HUES48 (cell line): ENCODE data around the gene PIP5KL1.
"Not testable (repeated sequence)": the region's sequence is repeated elsewhere in the genome, so short reads cannot be mapped to it uniquely, and the experiment has no call there.

Source experiments
- H3K27ac ChIP-seq: one replicate; pipeline ENCODE4 v1.7.0; 2013; ENCODE audit warnings: low read depth, low read length, inconsistent platforms
- H3K27me3 ChIP-seq: 2 replicates; pipeline ENCODE4 v1.6.1; 2013; ENCODE audit warnings: mild to moderate bottlenecking, low read length; ENCODE audit not compliant: control insufficient read depth, insufficient read depth
- H3K36me3 ChIP-seq: 2 replicates; pipeline ENCODE4 v1.6.1; 2013; ENCODE audit warnings: low read length; ENCODE audit not compliant: control insufficient read depth, insufficient read depth
- H3K4me1 ChIP-seq: 2 replicates; pipeline ENCODE4 v1.6.1; 2013; ENCODE audit warnings: mild to moderate bottlenecking, low read length; ENCODE audit not compliant: control insufficient read depth, insufficient read depth
- H3K4me3 ChIP-seq: 2 replicates; pipeline ENCODE4 v1.5.1; 2013; ENCODE audit warnings: mild to moderate bottlenecking, low read depth, low read length
- H3K9ac ChIP-seq: 2 replicates; pipeline ENCODE4 v1.6.1; 2013; ENCODE audit warnings: mild to moderate bottlenecking, low read depth, low read length, moderate library complexity
- H3K9me3 ChIP-seq: 2 replicates; pipeline ENCODE4 v1.6.1; 2013; ENCODE audit warnings: low read length; ENCODE audit not compliant: control insufficient read depth, insufficient read depth

PIP5KL1 gene

GRCh38 chr9:127893392-127893791, 37.2 kb downstream of the PIP5KL1 start:
- no peaks in the 10 kb centered on the region for H3K27me3 ChIP-seq
- no peaks in the 10 kb centered on the region for H3K9me3 ChIP-seq
- no peak overlapping the region for H3K27ac ChIP-seq
- H3K36me3 ChIP-seq = peaks cover 62% of the 10 kb centered on the region
- H3K4me1 ChIP-seq = peaks cover 12% of the 10 kb centered on the region; the same call in 1 of the 2 replicates
- H3K9ac ChIP-seq = no peak overlapping the region
- no peak overlapping the region for H3K4me3 ChIP-seq

GRCh38 chr9:127892831-127893230, 37.7 kb downstream of the PIP5KL1 start:
- H3K36me3 ChIP-seq = peaks cover 63% of the 10 kb centered on the region
- no peaks in the 10 kb centered on the region for H3K9me3 ChIP-seq
- H3K4me3 ChIP-seq = no peak overlapping the region
- H3K27ac ChIP-seq = no peak overlapping the region
- H3K9ac ChIP-seq = no peak overlapping the region
- no peaks in the 10 kb centered on the region for H3K27me3 ChIP-seq
- peaks cover 11% of the 10 kb centered on the region; the same call in 1 of the 2 replicates for H3K4me1 ChIP-seq

GRCh38 chr9:127890053-127890452, 40.5 kb downstream of the PIP5KL1 start:
- Histone ChIP-seq H3K9me3 (no peaks in the 10 kb centered on the region), H3K4me3 (no peak overlapping the region), H3K27ac (no peak overlapping the region), H3K27me3 (no peaks in the 10 kb centered on the region), H3K36me3 (peaks cover 58% of the 10 kb centered on the region), H3K9ac (no peak overlapping the region), H3K4me1 (no peaks in the 10 kb centered on the region)

DNA sequence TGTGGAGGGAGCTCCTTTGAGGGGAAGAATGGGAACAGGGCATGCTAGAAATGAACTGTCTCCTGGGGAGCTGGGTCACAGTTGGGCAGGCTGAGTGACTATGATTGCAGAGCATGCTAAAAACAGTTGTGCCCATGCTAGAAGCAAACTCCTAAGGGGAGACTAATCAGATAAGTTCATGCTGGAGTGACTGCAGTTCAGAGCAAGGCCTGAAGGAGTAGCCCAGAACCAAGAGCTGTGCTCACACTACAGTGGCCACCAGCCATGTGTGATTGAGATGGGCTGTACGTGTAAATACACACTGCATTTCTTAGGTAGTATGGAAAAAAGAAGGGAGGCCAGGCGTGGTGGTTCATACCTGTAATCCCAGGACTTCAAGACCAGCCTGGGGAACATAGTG, 42.8 kb downstream of the PIP5KL1 start:
- no peaks in the 10 kb centered on the region for H3K27me3 ChIP-seq
- H3K4me3 ChIP-seq = no peak overlapping the region
- H3K4me1 ChIP-seq = no peaks in the 10 kb centered on the region
- H3K36me3 ChIP-seq = peaks cover 39% of the 10 kb centered on the region
- H3K9me3 ChIP-seq = no peaks in the 10 kb centered on the region
- no peak overlapping the region for H3K9ac ChIP-seq
- no peak overlapping the region for H3K27ac ChIP-seq

DNA sequence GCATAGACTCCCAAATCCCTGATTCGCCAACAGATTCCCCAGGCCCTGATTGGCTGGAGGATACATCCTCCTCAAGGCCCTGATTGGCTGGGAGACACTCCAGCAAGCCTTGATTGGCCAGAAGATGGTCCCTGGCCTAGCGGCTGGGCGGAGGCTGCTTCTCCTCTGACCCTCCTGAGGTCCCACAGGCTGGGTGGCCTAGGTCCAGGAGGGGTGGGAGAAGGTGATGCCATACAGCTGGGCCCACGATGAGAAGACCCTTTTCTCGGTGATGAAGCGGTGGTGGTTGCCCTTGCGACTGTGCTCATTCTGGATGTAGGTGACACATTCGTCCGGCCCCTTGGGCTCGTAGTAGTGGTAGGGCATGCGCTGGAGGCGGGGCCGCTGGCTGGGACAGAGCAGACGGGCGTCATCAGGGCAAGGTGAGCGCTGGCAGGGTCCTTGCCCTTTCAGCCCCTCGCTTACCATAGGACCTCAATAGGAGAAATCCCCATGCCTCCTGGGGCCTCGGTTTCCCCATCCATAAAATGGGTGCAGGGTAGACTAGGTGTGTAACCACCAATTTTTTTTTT, 44.1 kb downstream of the PIP5KL1 start:
- Histone ChIP-seq H3K4me1 (no peaks in the 10 kb centered on the region; the same call in 1 of the 2 replicates), H3K27me3 (no peaks in the 10 kb centered on the region), H3K27ac (no peak overlapping the region), H3K9me3 (no peaks in the 10 kb centered on the region), H3K36me3 (peaks cover 31% of the 10 kb centered on the region), H3K4me3 (no peak overlapping the region), H3K9ac (no peak overlapping the region)

GRCh38 chr9:127885508-127886281, 44.9 kb downstream of the PIP5KL1 start:
- no peaks in the 10 kb centered on the region for H3K9me3 ChIP-seq
- no peaks in the 10 kb centered on the region; the same call in 1 of the 2 replicates for H3K4me1 ChIP-seq
- H3K9ac ChIP-seq = no peak overlapping the region
- no peaks in the 10 kb centered on the region for H3K27me3 ChIP-seq
- peaks cover 27% of the 10 kb centered on the region for H3K36me3 ChIP-seq
- no peak overlapping the region for H3K4me3 ChIP-seq
- H3K27ac ChIP-seq = no peak overlapping the region

DNA sequence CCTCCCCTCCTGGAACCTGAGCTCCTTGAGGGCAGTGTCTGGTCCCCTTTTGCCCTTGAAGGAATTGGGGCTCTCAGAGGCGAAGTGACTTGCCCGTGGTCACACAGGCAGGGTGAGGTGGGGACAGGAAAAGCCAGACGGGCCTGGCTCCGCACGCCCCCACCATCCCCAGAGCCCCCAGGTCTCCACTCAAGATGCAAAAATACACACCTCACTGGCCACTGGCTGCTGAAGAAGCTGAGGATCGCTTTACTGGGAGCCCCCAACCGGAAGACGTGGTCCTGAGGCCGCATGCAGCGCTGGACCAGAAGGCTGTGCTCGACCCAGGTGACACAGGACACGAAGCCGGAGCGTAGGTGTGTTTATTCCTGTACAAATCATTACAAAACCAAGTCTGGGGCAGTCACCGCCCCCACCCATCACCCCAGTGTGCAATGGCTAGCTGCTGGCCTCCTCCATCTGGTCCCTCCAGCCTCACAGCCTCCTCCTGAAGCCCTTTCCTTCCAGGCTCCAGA, 45.5 kb downstream of the PIP5KL1 start:
- Histone ChIP-seq H3K36me3 (peaks cover 20% of the 10 kb centered on the region), H3K27ac (no peak overlapping the region), H3K9ac (no peak overlapping the region), H3K27me3 (no peaks in the 10 kb centered on the region), H3K9me3 (no peaks in the 10 kb centered on the region), H3K4me3 (no peak overlapping the region), H3K4me1 (no peaks in the 10 kb centered on the region; the same call in 1 of the 2 replicates)

DNA sequence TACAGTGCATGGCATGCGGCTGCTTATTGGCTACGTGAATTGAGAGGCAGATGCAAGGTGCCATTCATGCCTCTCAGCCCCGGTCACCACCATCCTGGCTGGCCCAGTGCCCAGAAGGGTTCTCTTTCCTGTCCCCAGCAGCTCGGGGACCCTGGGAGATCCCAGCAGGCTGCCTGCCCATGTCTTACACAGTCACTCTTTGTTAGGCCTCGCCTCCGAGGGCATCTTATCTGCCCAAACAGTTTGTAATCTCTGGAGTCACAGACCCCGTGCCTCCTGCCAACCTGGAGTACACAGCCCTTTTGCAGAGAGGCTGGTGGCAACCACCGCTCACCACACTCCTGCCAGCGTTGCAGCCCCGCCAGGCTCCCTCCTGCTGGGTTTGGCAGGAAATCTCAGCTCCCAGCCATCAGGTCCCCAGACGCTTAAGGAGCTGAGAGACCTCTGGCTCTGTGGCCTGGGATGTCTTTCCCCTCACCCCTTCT, 46.1 kb downstream of the PIP5KL1 start:
- H3K4me1 ChIP-seq = no peaks in the 10 kb centered on the region; the same call in 1 of the 2 replicates
- H3K9me3 ChIP-seq = no peaks in the 10 kb centered on the region
- H3K4me3 ChIP-seq = no peak overlapping the region
- no peaks in the 10 kb centered on the region for H3K27me3 ChIP-seq
- no peak overlapping the region for H3K9ac ChIP-seq
- no peak overlapping the region for H3K27ac ChIP-seq
- H3K36me3 ChIP-seq = peaks cover 16% of the 10 kb centered on the region

- no peaks in the 10 kb centered on the region for H3K9me3 ChIP-seq
- peaks cover 16% of the 10 kb centered on the region for H3K36me3 ChIP-seq
- no peaks in the 10 kb centered on the region; the same call in 1 of the 2 replicates for H3K4me1 ChIP-seq
- H3K27me3 ChIP-seq = no peaks in the 10 kb centered on the region
- H3K27ac ChIP-seq = no peak overlapping the region
- no peak overlapping the region for H3K9ac ChIP-seq
- H3K4me3 ChIP-seq = no peak overlapping the region
Observed at GRCh38 chr9:127883959-127884358, 46.6 kb downstream of the PIP5KL1 start.

DNA sequence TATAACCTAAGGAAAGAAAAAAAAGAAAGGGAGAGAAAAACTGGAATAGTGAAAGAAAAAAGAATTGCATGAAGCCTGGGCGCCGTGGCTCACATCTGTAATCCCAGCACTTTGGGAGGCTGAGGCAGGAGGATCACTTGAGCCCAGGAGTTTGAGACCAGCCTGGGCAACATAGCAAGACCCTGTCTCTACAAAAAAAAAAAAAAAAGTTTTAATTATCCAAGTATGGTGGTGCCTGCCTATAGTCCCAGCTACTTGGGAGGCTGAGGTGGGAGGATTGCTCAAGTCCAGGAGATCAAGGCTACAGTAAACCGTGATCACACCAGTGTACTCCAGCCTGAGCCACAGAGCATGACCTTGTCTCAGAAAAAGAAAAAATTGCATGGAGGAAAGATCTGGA, 48.9 kb downstream of the PIP5KL1 start:
- H3K4me1 ChIP-seq, H3K9ac ChIP-seq, H3K27ac ChIP-seq: not testable (repeated sequence)

DNA sequence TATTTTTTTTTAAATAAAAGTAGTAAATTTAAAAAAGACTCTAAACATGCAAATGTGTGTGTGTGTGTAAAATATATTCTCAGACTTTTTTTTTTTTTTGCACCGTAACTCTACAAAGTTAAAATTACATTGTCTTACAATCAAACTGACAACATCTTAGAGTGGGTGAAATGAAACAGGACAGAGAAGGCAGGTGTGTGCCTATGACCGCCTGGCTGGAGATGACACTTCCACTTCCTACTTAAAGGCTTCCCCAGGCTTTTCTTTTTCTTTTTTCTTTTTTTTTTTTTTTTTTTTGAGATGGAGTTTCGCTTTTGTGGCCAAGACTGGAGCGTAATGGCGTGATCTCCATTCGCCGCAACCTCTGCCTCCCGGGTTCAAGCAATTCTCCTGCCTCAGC, 50.4 kb downstream of the PIP5KL1 start:
- no peak overlapping the region for H3K4me3 ChIP-seq

More for the DNA sequence above, 48.9 kb downstream of the PIP5KL1 start:
- H3K27me3 ChIP-seq, H3K9me3 ChIP-seq, H3K4me3 ChIP-seq, H3K36me3 ChIP-seq: not testable (repeated sequence)

More for the DNA sequence above, 50.4 kb downstream of the PIP5KL1 start:
- no peaks in the 10 kb centered on the region for H3K9me3 ChIP-seq
- peaks cover 5% of the 10 kb centered on the region for H3K27me3 ChIP-seq
- H3K36me3 ChIP-seq = 0 out of 2 replicates have a peak, but pooled peaks cover 4% of the 10 kb centered on the region
- H3K9ac ChIP-seq = no peak overlapping the region
- H3K4me1 ChIP-seq = peaks cover 3% of the 10 kb centered on the region; the same call in 1 of the 2 replicates
- no peak overlapping the region for H3K27ac ChIP-seq
